ENCODE results near the gene CGRRF1.

- TF ChIP-seq EP300 (IDR thresholded peaks at IDR 0.05): no peak
- TF ChIP-seq POLR2AphosphoS5 (IDR thresholded peaks at IDR 0.05): no peak
- no peak for TF ChIP-seq POLR2A (IDR thresholded peaks at IDR 0.05)
- TF ChIP-seq, protein P1, sequence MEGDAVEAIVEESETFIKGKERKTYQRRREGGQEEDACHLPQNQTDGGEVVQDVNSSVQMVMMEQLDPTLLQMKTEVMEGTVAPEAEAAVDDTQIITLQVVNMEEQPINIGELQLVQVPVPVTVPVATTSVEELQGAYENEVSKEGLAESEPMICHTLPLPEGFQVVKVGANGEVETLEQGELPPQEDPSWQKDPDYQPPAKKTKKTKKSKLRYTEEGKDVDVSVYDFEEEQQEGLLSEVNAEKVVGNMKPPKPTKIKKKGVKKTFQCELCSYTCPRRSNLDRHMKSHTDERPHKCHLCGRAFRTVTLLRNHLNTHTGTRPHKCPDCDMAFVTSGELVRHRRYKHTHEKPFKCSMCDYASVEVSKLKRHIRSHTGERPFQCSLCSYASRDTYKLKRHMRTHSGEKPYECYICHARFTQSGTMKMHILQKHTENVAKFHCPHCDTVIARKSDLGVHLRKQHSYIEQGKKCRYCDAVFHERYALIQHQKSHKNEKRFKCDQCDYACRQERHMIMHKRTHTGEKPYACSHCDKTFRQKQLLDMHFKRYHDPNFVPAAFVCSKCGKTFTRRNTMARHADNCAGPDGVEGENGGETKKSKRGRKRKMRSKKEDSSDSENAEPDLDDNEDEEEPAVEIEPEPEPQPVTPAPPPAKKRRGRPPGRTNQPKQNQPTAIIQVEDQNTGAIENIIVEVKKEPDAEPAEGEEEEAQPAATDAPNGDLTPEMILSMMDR (IDR thresholded peaks at IDR 0.05): no peak
Observed at GRCh38 chr14:54529811-54530210, 20.1 kb downstream of the CGRRF1 start.
